Progenitor cell of endocrine pancreas (in vitro differentiated cells): ENCODE measurements around the gene PRDX5. TPM values are rescaled to one million over a fixed set of nuclear protein-coding genes. Genes with fewer than 3 reads are reported as not detected.
"Not testable (repeated sequence)": the region's sequence is repeated elsewhere in the genome, so short reads cannot be mapped to it uniquely, and the experiment has no call there.

Experiments used
- DNase-seq: peaks from one replicate; pipeline ENCODE4 v3.0.0; 2021; ENCODE audit warnings: low spot score; ENCODE audit not compliant: unreplicated experiment
- H3K27ac Mint-ChIP-seq: 2 replicates; pipeline ENCODE4 v1.8.0; 2021; ENCODE audit warnings: mild to moderate bottlenecking, moderate library complexity, mixed read lengths
- H3K27me3 Mint-ChIP-seq: 2 replicates; pipeline ENCODE4 v1.8.0; 2021; ENCODE audit warnings: mixed read lengths
- H3K36me3 Mint-ChIP-seq: 2 replicates; pipeline ENCODE4 v1.8.0; 2022; ENCODE audit warnings: mixed read lengths; ENCODE audit not compliant: insufficient read depth
- H3K4me1 Mint-ChIP-seq: 2 replicates; pipeline ENCODE4 v1.8.0; 2021; ENCODE audit warnings: low read depth, mixed read lengths
- H3K4me3 Mint-ChIP-seq: 2 replicates; pipeline ENCODE4 v1.8.0; 2021; ENCODE audit warnings: low read depth, mild to moderate bottlenecking, moderate library complexity, mixed read lengths
- H3K9me3 Mint-ChIP-seq: 2 replicates; pipeline ENCODE4 v1.8.0; 2021; ENCODE audit warnings: low read depth, mixed read lengths
- total RNA-seq: library from RNA; stranded (reverse); gene quantifications from 2 replicates; pipeline ENCODE4 v1.2.1, GENCODE V29; 2021
- TF ChIP-seq, protein P1 (sequence below): fragments of 200-600 bp; sonication (generic); IDR thresholded peaks from one replicate; pipeline ENCODE4 v1.5.0; 2021; ENCODE audit warnings: antibody characterized with exemption, mild to moderate bottlenecking; ENCODE audit not compliant: unreplicated experiment

The PRDX5 gene
- total RNA-seq, 1 donor from 2014 or later = 171 TPM

DNA sequence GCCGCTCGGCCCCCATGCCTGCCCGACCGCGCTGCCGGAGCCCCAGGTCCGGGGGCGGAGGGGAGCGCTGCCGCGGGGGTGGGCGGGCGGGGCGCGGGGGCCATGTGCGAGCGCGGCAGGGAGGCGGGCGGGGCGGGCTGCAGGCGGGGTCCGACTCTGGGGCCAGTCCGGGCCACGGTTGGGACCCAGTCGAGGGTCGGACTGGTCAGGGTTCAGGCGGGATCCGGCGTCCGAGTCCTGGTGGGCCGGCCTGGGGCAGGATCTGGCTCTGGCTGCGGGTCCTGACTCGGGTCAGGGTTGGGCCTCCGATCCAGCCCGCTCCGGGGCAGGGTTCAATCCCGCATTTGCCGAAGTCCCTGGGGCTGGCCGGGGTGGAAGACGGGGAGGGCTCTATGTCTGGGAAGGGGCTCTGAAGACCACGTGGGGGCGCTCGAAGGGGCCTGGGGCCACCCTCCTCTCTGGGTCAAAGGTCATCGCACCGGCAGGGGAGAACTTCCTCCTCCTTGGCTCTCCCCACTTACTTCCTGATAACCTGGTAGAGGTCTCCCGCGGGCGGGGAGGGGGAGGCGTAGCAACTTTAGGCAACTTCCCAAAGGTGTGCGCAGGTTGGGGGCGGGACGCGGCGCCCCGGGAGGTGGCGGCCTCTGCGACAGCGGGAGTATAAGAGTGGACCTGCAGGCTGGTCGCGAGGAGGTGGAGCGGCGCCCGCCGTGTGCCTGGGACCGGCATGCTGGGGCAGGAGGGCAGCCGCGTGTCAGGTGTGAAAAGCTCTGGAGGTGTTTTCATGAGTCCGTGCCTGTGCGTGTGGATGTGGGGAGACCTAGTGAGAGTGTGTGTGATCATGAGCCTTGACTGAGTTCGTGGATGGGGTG is 12.0 kb upstream of the PRDX5 start:
- no peaks in the 10 kb centered on the region for H3K36me3 Mint-ChIP-seq
- H3K4me1 Mint-ChIP-seq = peaks cover 9% of the 10 kb centered on the region
- peak; percentile 75 for DNase-seq
- peaks cover 10% of the 10 kb centered on the region for H3K27me3 Mint-ChIP-seq
- no peaks in the 10 kb centered on the region for H3K9me3 Mint-ChIP-seq
- TF ChIP-seq, protein P1, sequence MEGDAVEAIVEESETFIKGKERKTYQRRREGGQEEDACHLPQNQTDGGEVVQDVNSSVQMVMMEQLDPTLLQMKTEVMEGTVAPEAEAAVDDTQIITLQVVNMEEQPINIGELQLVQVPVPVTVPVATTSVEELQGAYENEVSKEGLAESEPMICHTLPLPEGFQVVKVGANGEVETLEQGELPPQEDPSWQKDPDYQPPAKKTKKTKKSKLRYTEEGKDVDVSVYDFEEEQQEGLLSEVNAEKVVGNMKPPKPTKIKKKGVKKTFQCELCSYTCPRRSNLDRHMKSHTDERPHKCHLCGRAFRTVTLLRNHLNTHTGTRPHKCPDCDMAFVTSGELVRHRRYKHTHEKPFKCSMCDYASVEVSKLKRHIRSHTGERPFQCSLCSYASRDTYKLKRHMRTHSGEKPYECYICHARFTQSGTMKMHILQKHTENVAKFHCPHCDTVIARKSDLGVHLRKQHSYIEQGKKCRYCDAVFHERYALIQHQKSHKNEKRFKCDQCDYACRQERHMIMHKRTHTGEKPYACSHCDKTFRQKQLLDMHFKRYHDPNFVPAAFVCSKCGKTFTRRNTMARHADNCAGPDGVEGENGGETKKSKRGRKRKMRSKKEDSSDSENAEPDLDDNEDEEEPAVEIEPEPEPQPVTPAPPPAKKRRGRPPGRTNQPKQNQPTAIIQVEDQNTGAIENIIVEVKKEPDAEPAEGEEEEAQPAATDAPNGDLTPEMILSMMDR = peak; percentile 57
- H3K27ac Mint-ChIP-seq = peak overlapping the region; percentile 96
- peak overlapping the region; percentile 94 for H3K4me3 Mint-ChIP-seq

DNA sequence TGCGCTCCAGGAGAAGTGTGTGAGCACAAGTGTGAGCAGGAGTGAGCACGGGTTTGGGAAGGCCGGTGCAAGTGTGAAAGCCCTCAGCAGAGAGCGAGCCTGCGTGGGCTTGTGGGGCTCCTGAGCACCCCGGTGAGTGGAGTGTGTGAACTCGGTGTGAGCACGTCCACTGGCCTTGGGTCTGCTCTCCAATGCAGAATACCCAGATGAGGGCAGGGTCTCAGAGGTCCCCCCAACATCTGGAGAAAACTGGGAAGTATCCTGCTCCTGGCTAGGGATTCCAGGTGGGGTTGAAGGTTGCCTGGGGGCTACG is 11.4 kb upstream of the PRDX5 start:
- H3K4me3 Mint-ChIP-seq = peak overlapping the region; percentile 94
- H3K27me3 Mint-ChIP-seq = peaks cover 9% of the 10 kb centered on the region
- TF ChIP-seq, protein P1 = no peak
- H3K36me3 Mint-ChIP-seq = no peaks in the 10 kb centered on the region
- no peak for DNase-seq
- H3K4me1 Mint-ChIP-seq = peaks cover 9% of the 10 kb centered on the region
- H3K9me3 Mint-ChIP-seq = no peaks in the 10 kb centered on the region
- peak overlapping the region; percentile 96 for H3K27ac Mint-ChIP-seq

DNA sequence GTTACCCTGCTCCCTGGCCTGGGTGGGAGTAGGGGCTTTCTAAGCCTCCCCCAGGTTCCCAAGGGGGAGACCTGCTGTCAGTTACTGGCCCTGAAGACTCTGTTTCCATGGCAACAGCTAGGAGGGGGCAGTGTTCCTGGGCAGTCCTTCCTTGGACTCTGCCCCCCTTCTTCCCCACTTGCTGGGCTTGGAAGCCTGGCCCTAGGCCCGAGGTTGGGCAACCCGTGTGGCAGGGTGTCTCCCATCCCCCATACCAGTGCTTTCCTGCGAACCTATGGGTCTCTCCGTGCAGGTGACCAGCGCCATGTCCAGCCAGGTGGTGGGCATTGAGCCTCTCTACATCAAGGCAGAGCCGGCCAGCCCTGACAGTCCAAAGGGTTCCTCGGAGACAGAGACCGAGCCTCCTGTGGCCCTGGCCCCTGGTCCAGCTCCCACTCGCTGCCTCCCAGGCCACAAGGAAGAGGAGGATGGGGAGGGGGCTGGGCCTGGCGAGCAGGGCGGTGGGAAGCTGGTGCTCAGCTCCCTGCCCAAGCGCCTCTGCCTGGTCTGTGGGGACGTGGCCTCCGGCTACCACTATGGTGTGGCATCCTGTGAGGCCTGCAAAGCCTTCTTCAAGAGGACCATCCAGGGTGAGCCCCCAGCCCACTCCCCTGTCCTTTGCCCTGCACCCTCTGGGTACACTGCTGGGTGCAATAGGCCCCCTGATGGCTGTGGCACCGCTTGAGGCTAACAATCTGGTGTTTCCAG is 10.9 kb upstream of the PRDX5 start:
- no peaks in the 10 kb centered on the region for H3K36me3 Mint-ChIP-seq
- no peak for DNase-seq
- peak overlapping the region; percentile 96 for H3K27ac Mint-ChIP-seq
- no peaks in the 10 kb centered on the region for H3K9me3 Mint-ChIP-seq
- H3K4me3 Mint-ChIP-seq = peak overlapping the region; percentile 94
- peaks cover 9% of the 10 kb centered on the region for H3K4me1 Mint-ChIP-seq
- H3K27me3 Mint-ChIP-seq = peaks cover 3% of the 10 kb centered on the region
- TF ChIP-seq, protein P1 = no peak

DNA sequence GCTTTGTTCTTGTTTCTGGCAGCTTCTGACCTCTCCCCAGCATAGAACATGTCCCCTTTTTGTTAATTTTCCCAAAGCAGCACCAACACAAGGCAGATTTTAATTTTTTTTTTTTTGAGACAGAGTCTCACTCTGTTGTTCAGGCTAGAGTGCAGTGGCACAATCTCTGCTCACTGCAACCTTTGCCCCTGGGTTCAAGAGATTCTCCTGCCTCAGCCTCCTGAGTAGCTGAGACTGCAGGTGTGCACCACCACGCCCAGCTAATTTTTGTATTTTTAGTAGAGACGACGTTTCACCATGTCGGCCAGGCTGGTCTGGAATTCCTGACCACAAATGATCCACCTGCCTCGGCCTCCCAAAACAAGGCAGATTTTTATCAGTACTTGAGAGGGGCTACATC is 10.1 kb upstream of the PRDX5 start:
- H3K9me3 Mint-ChIP-seq, DNase-seq, H3K27me3 Mint-ChIP-seq, H3K4me3 Mint-ChIP-seq, H3K4me1 Mint-ChIP-seq, H3K36me3 Mint-ChIP-seq, H3K27ac Mint-ChIP-seq: not testable (repeated sequence)

DNA sequence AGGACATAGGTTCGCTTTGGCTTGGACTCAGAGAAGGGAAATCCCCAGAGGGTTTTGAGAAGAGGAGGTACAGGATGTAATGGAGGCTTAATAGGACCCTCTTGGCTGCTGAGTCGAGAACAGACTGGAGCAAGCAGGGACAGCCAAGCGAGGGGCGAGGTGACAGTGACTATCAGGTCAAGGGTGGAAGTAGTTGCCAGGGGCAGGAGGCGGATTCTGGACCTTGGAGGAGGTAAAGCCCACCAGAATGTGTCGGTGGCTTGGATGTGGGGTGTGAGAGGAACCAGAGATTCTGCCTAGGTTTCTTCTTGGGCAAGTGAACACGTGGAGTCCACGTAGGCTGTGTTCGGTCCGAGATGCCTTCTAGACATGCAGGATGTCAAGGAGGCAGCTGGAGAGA is 5.0 kb upstream of the PRDX5 start:
- H3K4me1 Mint-ChIP-seq = peaks cover 6% of the 10 kb centered on the region
- peaks cover 5% of the 10 kb centered on the region for H3K36me3 Mint-ChIP-seq
- peak overlapping the region; percentile 23 for H3K27ac Mint-ChIP-seq
- H3K4me3 Mint-ChIP-seq = no peak overlapping the region
- DNase-seq = no peak
- H3K27me3 Mint-ChIP-seq = no peaks in the 10 kb centered on the region
- H3K9me3 Mint-ChIP-seq = no peaks in the 10 kb centered on the region
- TF ChIP-seq, protein P1 = no peak
